ENCODE measurements around the gene CPNE4. TPM values are rescaled to one million over a fixed set of nuclear protein-coding genes. Genes with fewer than 3 reads are reported as not detected.

CPNE4 gene
- total RNA-seq, 2 donors from 2014 or later: 0.16 TPM; not detected in 1

GRCh38 chr3:131948806-131949205, 86.0 kb downstream of the CPNE4 start:
- H3K9ac ChIP-seq (ENCODE audit: low read depth in 2 of 2, low read length in 2 of 2): no peak overlapping the region
- no peaks in the 10 kb centered on the region for H3K9me3 ChIP-seq
- no peaks in the 10 kb centered on the region for H3K4me1 ChIP-seq
- no peak overlapping the region for H3K27ac ChIP-seq
- H3K27me3 ChIP-seq: no peaks in the 10 kb centered on the region
- intact Hi-C loops (cut with DNase I): no loop called here
- no peak overlapping the region for H3K4me3 ChIP-seq
- DNase-seq: no peak
- TF ChIP-seq CTCF (IDR thresholded peaks at IDR 0.05): no peak
- no peaks in the 10 kb centered on the region for H3K36me3 ChIP-seq

- Histone ChIP-seq H3K27me3 (no peaks in the 10 kb centered on the region), H3K4me3 (no peak overlapping the region), H3K4me1 (no peaks in the 10 kb centered on the region), H3K9ac (ENCODE audit: low read depth in 2 of 2, low read length in 2 of 2) (no peak overlapping the region), H3K36me3 (no peaks in the 10 kb centered on the region), H3K9me3 (no peaks in the 10 kb centered on the region), H3K27ac (no peak overlapping the region)
- intact Hi-C loops (cut with DNase I): no loop called here
- no peak for DNase-seq
- TF ChIP-seq CTCF (IDR thresholded peaks at IDR 0.05): no peak
Observed at GRCh38 chr3:131944676-131945075, 90.1 kb downstream of the CPNE4 start.

- intact Hi-C loops (cut with DNase I): no loop called here
- no peak overlapping the region for H3K9ac ChIP-seq (ENCODE audit: low read depth in 2 of 2, low read length in 2 of 2)
- no peaks in the 10 kb centered on the region for H3K27me3 ChIP-seq
- no peak for TF ChIP-seq CTCF (IDR thresholded peaks at IDR 0.05)
- no peak overlapping the region for H3K27ac ChIP-seq
- no peaks in the 10 kb centered on the region for H3K4me1 ChIP-seq
- H3K9me3 ChIP-seq: no peaks in the 10 kb centered on the region
- H3K4me3 ChIP-seq: no peak overlapping the region
- no peak for DNase-seq
- no peaks in the 10 kb centered on the region for H3K36me3 ChIP-seq
Observed at GRCh38 chr3:131933665-131934064, 101.1 kb downstream of the CPNE4 start.

GRCh38 chr3:131928593-131928992, 106.2 kb downstream of the CPNE4 start:
- DNase-seq: no peak
- H3K27me3 ChIP-seq: no peaks in the 10 kb centered on the region
- H3K36me3 ChIP-seq: no peaks in the 10 kb centered on the region
- H3K9ac ChIP-seq (ENCODE audit: low read depth in 2 of 2, low read length in 2 of 2): no peak overlapping the region
- H3K9me3 ChIP-seq: no peaks in the 10 kb centered on the region
- no peak overlapping the region for H3K27ac ChIP-seq
- TF ChIP-seq CTCF (IDR thresholded peaks at IDR 0.05): no peak
- H3K4me1 ChIP-seq: no peaks in the 10 kb centered on the region
- intact Hi-C loops (cut with DNase I): no loop called here
- H3K4me3 ChIP-seq: no peak overlapping the region

GRCh38 chr3:131925571-131925970, 109.2 kb downstream of the CPNE4 start:
- no peak for DNase-seq
- Histone ChIP-seq H3K27ac (no peak overlapping the region), H3K4me3 (no peak overlapping the region), H3K9me3 (no peaks in the 10 kb centered on the region), H3K27me3 (no peaks in the 10 kb centered on the region), H3K9ac (ENCODE audit: low read depth in 2 of 2, low read length in 2 of 2) (no peak overlapping the region), H3K4me1 (no peaks in the 10 kb centered on the region), H3K36me3 (no peaks in the 10 kb centered on the region)
- no peak for TF ChIP-seq CTCF (IDR thresholded peaks at IDR 0.05)
- intact Hi-C loops (cut with DNase I): no loop called here

GRCh38 chr3:131922356-131922755, 112.5 kb downstream of the CPNE4 start:
- no peak for DNase-seq

More at GRCh38 chr3:131922356-131922755, 112.5 kb downstream of the CPNE4 start:
- intact Hi-C loops (cut with DNase I): no loop called here
- no peaks in the 10 kb centered on the region for H3K36me3 ChIP-seq
- H3K9me3 ChIP-seq: no peaks in the 10 kb centered on the region
- no peaks in the 10 kb centered on the region for H3K27me3 ChIP-seq
- no peak overlapping the region for H3K4me3 ChIP-seq
- H3K4me1 ChIP-seq: no peaks in the 10 kb centered on the region
- no peak overlapping the region for H3K9ac ChIP-seq (ENCODE audit: low read depth in 2 of 2, low read length in 2 of 2)
- no peak for TF ChIP-seq CTCF (IDR thresholded peaks at IDR 0.05)
- H3K27ac ChIP-seq: no peak overlapping the region
